Colon (tissue), 2 donors: ENCODE measurements around the gene CAMKMT.

Experiments used
- FAIRE-seq: peaks from 2 replicates; lab custom pipeline; 2012; peaks lifted over from hg19 to GRCh38; lab: Jason Lieb, UNC
- donor health status: control.
- donor health status: control.

CAMKMT gene

GRCh38 chr2:44651974-44652373 is 290.2 kb downstream of the CAMKMT start:
- FAIRE-seq = no peak

DNA sequence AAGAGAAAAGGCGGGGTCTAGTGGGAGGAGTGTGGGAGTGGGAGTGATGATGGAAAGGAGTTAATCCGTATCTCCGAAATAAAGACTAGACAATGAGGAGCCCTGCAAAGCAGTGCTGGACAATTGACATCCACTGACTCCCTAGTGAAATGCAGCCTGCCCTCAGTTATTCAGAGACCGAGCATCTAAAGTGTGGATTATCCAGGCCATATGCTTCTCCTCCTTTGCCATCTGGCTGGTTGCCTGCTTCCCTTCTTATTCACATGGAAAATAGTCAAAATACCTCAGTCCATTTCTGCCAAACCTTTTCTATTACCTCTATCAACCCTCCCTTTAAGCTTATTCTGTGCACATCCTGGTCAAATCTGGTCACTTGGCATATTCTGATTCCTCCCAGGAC is 291.0 kb downstream of the CAMKMT start:
- FAIRE-seq = no peak

DNA sequence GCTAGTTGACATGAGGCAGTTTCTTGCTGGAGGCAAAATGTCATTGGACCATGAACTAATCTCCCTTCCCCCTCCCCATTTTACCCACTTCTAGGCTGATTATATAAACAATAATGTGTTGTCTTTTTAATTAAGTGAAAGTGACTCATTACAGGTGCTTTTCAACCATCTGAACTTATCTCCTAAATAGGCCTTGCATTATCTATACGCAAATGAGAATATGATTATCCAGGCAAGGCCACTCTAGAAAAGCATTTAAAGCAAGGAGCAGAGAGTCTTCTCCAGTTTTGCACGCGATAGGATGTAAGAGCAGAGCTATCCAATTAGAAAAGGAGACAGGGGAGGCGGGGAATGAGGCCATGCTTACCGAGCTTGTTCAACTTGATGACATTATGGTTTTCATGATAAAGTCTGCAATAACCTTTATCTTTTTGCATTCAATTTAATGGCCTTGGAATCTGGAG is 293.7 kb downstream of the CAMKMT start:
- FAIRE-seq = no peak

DNA sequence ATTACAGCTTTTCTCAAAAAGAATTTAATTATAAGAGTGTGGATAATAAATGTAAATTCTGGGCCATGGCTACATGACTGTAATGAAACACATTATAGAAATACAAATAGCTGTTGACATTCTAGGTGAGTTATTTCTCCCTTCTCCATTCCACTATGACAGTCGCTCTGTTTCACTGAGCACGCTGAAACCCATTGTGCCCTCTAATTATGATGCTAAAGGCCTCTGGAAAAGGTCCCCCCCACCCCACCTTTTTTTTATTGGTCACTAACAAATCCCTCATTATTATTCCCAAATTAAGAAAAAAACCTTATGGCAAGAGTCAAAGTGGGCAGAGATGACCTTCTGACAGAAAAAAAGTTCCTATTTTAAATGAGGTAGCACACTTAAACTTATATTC is 294.7 kb downstream of the CAMKMT start:
- FAIRE-seq = no peak

DNA sequence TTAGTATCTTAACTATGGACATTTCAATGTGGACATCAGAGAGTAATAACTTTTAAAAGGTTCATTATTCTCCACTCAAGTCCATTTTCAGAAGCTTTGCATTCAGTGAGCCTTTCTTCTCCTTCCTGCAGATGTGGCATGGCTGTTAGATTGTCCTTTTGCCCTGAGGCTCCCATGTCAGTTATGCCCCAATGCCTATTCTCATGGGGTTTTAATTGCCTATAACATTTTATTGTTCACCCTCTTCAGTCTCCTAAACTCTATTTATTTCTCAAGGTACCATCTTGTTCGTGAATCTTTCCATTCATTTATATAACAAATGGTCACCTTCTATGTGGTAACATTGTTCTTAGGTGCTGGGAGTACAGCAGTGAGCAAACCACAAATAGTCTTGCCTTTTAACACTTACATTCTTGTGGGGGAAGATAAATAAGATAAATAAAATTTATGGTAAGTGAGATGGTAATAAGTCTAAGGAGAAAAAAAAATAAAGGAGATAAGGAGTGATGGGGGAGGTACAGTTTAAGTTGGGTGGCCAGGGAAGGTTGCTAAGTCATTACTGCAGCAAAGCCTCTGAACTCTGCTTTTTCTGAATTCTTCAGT is 301.8 kb downstream of the CAMKMT start:
- no peak for FAIRE-seq

DNA sequence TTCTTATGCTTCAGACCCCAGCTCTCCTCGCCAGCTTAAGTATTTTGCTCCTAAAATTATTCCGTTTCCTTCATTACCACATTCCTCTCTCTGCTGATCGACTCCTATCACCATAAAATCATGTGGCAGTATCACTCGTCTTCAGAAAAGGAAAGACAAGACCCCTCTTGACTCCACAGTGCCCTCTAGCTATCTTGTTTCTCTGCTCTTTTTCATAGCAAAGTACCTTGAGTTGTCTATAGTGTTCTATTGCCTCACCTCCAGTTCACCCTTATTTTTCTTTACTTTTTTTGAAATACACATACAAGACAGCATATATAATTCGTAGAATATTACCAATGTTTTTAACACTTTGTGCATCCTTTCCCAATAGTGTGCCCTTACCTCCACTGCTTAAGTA is 306.6 kb downstream of the CAMKMT start:
- FAIRE-seq = no peak

DNA sequence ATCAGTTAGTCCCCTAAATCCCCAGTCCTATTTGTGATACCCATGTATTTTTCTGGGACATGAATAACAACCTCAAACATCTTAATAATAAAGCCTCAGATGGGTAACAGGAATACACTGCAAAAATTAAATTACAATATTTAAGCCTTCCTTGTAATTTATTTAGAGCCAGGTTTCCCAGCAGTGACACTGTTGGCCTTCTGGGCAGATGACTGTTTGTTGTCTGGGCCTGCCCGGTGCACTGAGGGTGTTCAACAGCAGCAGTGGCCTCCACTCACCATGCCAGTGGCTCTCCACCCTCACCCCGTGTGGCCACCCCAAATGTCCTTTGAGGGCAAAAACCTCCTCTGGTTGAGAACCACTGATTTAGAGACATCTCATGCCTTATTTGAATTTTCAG is 309.5 kb downstream of the CAMKMT start:
- no peak for FAIRE-seq

- no peak for FAIRE-seq
Measured at GRCh38 chr2:44671916-44672315, 310.2 kb downstream of the CAMKMT start.

DNA sequence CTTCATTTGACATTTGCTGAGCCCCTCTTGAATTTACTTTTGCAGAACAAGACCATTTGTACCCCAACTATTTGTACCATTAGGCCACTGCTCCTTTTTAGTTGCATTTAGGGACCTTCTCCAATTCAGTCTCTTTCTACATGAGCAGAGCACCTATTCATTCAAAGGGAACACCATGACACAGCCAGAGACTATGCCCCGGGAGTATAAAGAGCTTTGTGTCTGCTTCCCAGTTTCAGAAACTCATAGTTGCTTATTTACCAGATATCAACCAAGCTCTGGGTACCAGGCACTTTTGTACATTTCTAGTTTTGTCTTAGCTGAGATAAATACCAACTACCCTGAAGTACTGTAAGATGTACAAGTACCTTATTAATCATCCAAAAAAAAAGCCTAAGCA is 310.7 kb downstream of the CAMKMT start:
- no peak for FAIRE-seq

DNA sequence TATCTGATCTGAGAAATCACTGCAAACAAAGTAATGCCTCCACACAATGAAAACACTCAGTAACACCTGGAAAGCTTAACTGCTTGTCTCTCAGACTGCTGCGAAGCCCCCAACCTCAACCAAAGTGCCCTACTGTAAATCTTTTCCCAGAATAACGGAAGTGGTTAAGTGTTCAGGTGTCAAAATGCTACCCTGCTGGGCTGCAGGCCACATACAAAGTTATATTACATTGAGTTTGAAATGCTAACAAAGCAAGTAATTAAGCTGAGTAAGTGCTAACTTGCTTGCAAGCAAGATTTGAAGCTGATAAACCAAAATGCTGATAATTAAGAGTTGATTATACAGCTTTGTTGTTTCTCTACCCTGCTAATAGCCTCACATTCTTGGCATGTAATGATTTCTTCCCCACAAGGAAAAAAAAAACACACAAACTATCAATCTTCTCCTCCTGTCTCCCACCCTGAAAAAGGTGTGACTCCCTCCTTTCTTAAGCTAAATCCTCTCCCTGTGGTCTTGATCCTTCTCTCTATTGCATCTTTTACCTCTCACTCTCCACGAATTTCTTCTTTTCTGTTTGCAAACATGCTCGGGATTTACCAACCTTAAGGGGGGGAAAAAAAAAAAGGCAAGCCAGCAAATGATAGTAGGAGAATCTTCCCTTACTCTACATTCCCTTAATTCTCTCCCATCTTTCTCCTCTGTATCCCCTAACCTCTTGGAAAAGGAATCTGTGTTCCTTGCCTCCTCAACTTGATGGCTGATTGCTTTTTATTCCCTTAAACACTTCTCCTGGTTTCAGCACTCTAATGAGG is 312.9 kb downstream of the CAMKMT start:
- no peak for FAIRE-seq

GRCh38 chr2:44676379-44676778 is 314.6 kb downstream of the CAMKMT start:
- FAIRE-seq = no peak

DNA sequence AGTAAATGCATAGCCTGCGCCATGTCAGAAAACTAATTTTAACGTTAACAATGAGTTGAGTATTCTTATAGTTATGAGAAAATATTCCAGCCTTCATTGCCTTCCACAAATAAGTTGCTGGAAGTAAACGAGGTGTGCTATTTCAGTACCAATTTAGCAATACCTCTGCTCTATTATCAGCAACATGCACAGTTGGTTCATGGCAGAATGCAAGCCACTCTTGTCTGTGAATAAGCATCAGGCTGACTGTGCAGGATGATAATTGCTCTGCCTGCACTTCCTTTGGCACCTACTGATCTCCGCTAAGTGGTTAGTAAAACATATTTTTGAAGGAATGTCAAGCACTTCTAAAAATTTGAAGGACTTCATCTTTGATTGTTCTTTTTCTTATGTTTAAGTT is 317.8 kb downstream of the CAMKMT start:
- no peak for FAIRE-seq

- FAIRE-seq = no peak
Measured at GRCh38 chr2:44679990-44680389, 318.2 kb downstream of the CAMKMT start.

DNA sequence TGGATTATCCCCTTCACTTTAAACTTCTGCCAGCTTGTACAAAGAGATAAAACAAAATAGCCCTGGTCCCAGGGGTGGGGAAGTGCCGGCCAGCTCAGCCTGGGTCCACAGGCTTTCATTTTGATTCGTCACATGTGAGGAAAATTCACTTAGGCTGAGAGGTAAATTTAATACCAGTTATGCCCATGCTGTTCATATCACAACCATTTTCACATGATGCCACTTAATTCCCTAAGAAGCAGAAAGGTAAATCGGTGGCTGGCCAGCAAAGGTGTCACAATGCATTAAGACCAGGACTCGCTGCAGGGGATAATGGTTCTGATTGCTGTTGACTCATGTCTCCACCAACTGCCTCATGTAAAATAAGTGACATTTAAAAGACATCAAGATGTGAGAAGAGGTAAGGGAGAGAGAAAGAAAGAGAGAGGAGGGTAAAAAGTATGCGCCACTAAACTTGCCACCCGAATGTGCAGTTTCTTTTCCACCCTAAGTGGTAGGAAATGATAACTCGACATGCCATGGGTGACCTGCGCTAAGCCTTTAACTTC is 318.8 kb downstream of the CAMKMT start:
- FAIRE-seq = no peak

- FAIRE-seq = no peak
Measured at GRCh38 chr2:44680983-44681531, 319.3 kb downstream of the CAMKMT start.

DNA sequence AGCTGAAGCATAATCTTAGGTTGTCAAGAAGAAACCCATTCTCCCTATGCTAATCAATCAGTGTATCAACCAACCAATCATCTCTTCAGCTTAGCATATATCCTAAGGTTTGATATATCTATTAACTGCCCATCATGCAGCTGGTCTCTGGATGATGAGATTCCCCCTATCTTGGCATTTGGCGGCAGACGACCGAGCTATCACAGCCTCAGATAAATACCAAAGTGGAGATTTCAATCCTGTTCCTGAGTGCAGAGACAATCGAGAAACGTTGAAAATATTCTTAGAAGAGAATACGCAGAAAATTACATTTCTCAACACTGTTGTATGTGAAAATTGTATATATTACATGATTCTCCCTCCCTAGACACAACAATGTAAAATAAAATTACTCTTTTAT is 320.7 kb downstream of the CAMKMT start:
- no peak for FAIRE-seq

DNA sequence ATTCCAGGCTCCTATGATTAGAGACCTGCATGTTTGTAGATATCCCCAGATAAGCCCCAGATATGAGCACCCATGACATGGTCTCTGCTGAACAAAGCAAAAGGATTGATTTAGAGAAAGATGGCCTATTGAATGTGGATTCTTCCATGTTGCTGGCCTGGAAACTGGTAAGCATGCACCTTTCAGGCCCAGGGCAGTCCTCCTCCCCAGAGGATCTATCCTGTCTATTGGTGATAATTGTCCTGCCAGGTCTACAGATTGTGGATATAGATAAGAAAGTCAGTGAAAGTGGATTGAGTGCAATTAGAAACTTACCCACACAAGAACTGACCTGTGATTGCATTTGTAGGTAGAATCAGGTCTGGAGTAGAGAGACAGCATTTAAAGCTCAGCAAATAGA is 322.8 kb downstream of the CAMKMT start:
- FAIRE-seq = no peak

- FAIRE-seq = no peak
Measured at GRCh38 chr2:44686561-44686960, 324.8 kb downstream of the CAMKMT start.

DNA sequence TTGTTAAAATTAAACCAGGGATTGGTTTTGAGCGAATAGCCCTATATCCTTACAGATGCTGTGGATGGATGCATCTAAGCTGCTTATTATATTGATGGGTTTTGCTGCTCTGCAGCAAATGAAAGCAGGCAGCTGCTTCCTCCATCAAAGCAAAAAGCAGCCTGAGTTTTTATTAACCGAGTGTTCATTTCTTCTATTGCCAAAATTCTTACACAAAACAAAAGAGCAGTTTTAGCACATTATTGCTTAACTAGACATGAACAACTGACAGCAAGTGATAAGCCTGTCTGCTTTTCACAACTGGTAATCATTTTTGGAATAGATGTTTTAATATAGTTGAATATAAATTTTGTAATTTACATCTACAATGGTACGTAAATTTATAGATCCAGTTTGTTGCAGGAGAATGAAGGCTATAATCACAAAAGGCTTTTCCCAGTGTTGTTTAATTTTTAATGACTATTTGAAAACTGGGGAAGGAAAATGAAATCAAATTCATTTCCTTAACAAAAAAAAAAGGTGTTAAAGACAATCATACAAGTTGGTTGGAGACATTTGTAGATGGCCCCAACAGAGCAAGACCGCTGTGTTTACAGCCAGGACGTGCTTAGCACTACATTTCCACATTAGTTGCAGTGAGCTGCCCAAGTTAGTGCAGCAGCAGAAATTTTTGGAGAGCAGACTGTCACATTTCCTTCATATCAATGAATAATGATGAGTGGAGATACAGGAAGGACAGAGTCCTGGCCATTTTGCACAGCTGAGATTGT is 326.1 kb downstream of the CAMKMT start:
- no peak for FAIRE-seq

DNA sequence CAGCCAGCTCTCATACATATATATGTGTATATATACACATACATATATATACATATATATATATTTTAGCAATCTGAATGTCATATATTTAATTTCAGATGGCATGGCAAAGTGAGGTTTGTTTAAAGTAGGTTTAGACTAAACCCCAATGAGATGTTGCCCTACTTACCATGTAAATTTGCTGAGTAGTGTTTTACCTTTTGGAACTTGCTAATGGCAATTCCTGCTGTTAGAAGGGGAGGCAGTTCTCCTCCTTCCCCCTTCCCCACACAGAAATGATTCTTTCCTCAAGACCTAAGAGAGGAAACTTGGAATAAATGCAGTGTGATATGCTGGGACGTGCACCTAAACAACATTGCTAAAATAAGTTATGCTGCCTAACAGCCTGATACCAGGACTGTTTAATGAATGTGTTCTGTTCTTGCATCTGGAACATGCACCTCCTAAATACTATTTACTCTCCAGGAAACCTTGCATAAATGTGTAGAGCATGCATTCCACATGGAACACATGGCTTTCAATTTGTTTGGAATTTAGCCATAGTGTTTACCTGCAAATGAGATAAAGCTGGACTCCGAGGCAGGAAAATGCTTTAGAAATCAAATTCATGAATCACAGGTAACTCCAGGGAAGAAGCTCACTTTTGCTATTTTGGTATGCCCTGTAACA is 326.8 kb downstream of the CAMKMT start:
- no peak for FAIRE-seq

GRCh38 chr2:44689516-44689915 is 327.8 kb downstream of the CAMKMT start:
- no peak for FAIRE-seq
